ENCODE data around the gene EPB41L4A. TPM values are rescaled to one million over a fixed set of nuclear protein-coding genes. Genes with fewer than 3 reads are reported as not detected.

EPB41L4A gene
- total RNA-seq, 4 donors from 2014 or later, result 9.1 to 16.2 (median 14.1) TPM

DNA sequence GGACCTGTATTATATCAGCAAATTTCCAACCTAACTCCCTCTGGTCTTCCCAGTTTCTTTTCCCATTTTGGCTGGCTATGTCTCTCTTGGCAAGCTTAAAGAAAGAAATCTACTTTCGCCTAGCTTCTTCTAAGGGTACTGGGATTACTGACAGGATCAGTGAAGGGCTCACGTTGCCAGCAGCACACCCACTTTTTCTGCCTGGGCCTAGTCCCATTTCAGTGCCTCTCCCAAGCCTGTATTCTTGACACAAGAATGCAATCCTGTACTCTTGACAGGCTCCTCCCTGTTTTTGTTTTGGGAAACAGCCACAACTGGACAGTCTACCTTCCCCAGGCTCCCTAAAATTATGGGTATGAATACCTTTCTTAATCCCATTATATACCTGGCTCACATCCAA is 170.5 kb downstream of the EPB41L4A start:
- TF ChIP-seq, protein P1, sequence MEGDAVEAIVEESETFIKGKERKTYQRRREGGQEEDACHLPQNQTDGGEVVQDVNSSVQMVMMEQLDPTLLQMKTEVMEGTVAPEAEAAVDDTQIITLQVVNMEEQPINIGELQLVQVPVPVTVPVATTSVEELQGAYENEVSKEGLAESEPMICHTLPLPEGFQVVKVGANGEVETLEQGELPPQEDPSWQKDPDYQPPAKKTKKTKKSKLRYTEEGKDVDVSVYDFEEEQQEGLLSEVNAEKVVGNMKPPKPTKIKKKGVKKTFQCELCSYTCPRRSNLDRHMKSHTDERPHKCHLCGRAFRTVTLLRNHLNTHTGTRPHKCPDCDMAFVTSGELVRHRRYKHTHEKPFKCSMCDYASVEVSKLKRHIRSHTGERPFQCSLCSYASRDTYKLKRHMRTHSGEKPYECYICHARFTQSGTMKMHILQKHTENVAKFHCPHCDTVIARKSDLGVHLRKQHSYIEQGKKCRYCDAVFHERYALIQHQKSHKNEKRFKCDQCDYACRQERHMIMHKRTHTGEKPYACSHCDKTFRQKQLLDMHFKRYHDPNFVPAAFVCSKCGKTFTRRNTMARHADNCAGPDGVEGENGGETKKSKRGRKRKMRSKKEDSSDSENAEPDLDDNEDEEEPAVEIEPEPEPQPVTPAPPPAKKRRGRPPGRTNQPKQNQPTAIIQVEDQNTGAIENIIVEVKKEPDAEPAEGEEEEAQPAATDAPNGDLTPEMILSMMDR (IDR thresholded peaks at IDR 0.05), result no peak
- no peak for TF ChIP-seq POLR2A (IDR thresholded peaks at IDR 0.05)
- H3K4me3 ChIP-seq (ENCODE audit: low read depth, poor library complexity, severe bottlenecking), result no peak overlapping the region
- no peak for DNase-seq (ENCODE audit: low spot score in 2 of 2)
- intact Hi-C loops (cut with DNase I; ENCODE audit: low total_unique reads), result no loop called here
- 32 to 55% methylated on average over 2 of the region's 2 CpGs for WGBS, 2 donors

DNA sequence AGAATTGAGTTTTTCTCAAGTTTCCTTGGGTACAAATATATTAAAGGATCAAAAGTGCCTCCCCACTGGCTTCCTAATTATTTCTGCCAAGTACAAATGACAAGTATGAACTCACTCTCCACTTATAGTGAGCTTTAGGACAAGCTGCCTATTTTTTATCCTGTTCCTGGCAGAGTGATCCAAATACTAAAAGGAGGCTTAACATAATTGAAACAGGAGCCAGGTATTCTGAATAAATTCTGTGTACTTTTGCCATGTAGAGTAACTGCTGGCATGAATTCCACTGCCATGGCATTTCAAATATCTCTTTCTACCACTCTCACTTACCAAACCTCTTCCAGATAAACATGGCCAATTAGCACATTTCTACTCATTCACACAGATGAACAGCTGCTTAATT is 171.1 kb downstream of the EPB41L4A start:
- intact Hi-C loops (cut with DNase I; ENCODE audit: low total_unique reads), result no loop called here
- H3K4me3 ChIP-seq (ENCODE audit: low read depth, poor library complexity, severe bottlenecking), result no peak overlapping the region
- DNase-seq (ENCODE audit: low spot score in 2 of 2), result no peak
- TF ChIP-seq POLR2A (IDR thresholded peaks at IDR 0.05), result no peak
- TF ChIP-seq, protein P1 (IDR thresholded peaks at IDR 0.05), result no peak

- no peak for TF ChIP-seq POLR2A (IDR thresholded peaks at IDR 0.05)
- TF ChIP-seq, protein P1 (IDR thresholded peaks at IDR 0.05), result no peak
- WGBS, 2 donors, result 78 to 83% methylated on average over 5 of the region's 5 CpGs
- no peak overlapping the region for H3K4me3 ChIP-seq (ENCODE audit: low read depth, poor library complexity, severe bottlenecking)
- no peak for DNase-seq (ENCODE audit: low spot score in 2 of 2)
- intact Hi-C loops (cut with DNase I; ENCODE audit: low total_unique reads), result no loop called here
Measured at GRCh38 chr5:112245656-112246055, 173.4 kb downstream of the EPB41L4A start.

DNA sequence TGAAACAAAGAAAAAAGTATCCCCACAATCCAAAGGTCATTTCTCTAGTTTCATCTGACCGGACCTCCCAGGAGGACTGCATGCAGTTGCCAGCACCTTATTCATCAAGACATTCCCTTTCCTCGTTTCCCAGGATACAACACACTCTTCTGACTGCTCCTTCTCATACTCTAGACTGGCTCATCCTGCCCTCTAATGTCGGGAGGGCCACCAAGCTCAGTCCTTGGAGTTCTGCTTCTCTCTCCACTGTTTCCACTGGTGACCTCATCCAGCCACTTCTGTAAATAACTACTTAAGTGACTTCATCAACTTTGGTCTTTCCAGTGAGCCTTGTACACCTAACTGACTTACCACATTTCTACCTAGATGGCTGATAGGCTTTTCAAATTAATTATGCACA is 179.1 kb downstream of the EPB41L4A start:
- 77 to 79% methylated on average over 3 of the region's 3 CpGs for WGBS, 2 donors
- DNase-seq (ENCODE audit: low spot score in 2 of 2), result no peak
- no peak overlapping the region for H3K4me3 ChIP-seq (ENCODE audit: low read depth, poor library complexity, severe bottlenecking)
- intact Hi-C loops (cut with DNase I; ENCODE audit: low total_unique reads), result no loop called here
- TF ChIP-seq, protein P1 (IDR thresholded peaks at IDR 0.05), result no peak
- TF ChIP-seq POLR2A (IDR thresholded peaks at IDR 0.05), result no peak

DNA sequence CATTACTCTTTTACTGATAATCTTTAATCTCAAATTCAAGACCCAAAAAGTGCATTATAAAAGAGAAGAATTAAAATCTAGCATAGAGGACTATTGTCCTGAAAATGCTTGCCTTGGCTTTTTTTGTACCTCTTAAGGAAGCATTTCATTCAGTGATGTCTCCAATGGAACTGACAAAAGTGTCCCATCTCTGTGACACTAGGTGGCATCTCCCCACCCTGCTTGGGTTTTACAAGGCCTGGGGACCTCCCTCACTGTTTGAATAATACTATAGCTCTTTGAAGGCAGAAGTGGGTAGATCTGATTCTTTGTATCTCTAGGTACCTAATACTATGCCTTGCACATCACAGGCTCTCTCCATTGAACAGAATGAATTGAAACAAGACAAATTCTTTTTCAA is 180.6 kb downstream of the EPB41L4A start:
- intact Hi-C loops (cut with DNase I; ENCODE audit: low total_unique reads), result no loop called here
- H3K4me3 ChIP-seq (ENCODE audit: low read depth, poor library complexity, severe bottlenecking), result no peak overlapping the region
- TF ChIP-seq, protein P1 (IDR thresholded peaks at IDR 0.05), result no peak
- no peak for TF ChIP-seq POLR2A (IDR thresholded peaks at IDR 0.05)
- DNase-seq (ENCODE audit: low spot score in 2 of 2), result no peak

DNA sequence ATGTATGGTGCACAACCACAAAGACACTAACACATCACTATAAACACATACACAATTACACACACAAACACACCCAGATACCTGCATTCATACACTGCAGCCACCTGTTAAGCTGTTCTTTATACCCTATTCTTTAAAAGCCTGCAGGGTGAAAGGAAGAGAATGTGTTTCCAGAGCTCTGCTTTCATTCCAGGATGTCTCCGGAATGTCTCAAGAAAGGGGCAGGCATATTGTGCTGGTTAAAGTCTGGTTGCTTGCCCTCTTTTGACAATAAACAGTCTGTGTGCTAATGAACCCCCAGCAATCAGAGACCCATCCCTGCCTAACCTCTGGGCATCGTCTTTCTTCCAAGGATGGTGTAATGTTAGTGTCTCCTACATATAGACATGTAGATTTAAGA is 181.6 kb downstream of the EPB41L4A start:
- DNase-seq (ENCODE audit: low spot score in 2 of 2), result no peak
- intact Hi-C loops (cut with DNase I; ENCODE audit: low total_unique reads), result no loop called here
- WGBS, 2 donors, result 76 to 78% methylated on average over 2 of the region's 2 CpGs

More for the DNA sequence above, 181.6 kb downstream of the EPB41L4A start:
- TF ChIP-seq POLR2A (IDR thresholded peaks at IDR 0.05), result no peak
- TF ChIP-seq, protein P1 (IDR thresholded peaks at IDR 0.05), result no peak
- no peak overlapping the region for H3K4me3 ChIP-seq (ENCODE audit: low read depth, poor library complexity, severe bottlenecking)

All from lower leg skin (tissue), 4 donors.